Osteoblast (primary cell): ENCODE data around the gene SLC12A8. TPM values are rescaled to one million over a fixed set of nuclear protein-coding genes. Genes with fewer than 3 reads are reported as not detected.

Experiments used
- DNase-seq: peaks from one replicate; pipeline ENCODE4 v3.0.0; 2011; ENCODE audit warnings: low spot score, mixed read lengths; ENCODE audit not compliant: insufficient read length; ENCODE audit errors: missing footprints
- H2AFZ ChIP-seq: 2 replicates; pipeline ENCODE4 v1.6.0; 2011; ENCODE audit warnings: mild to moderate bottlenecking, low read length
- H3K27ac ChIP-seq: 2 replicates; pipeline ENCODE4 v1.5.1; 2011; ENCODE audit warnings: mild to moderate bottlenecking, low read depth, low read length, moderate library complexity
- H3K27me3 ChIP-seq: 2 replicates; pipeline ENCODE4 v1.6.0; 2012; ENCODE audit warnings: mild to moderate bottlenecking, control low read depth, inconsistent platforms, low read length, moderate library complexity; ENCODE audit not compliant: insufficient read depth
- H3K36me3 ChIP-seq: 2 replicates; pipeline ENCODE4 v1.5.1; 2011; ENCODE audit warnings: mild to moderate bottlenecking, low read length, control low read depth, moderate library complexity; ENCODE audit not compliant: insufficient read depth
- H3K4me1 ChIP-seq: 2 replicates; pipeline ENCODE4 v1.5.1; 2011; ENCODE audit warnings: mild to moderate bottlenecking, low read length, control low read depth, moderate library complexity; ENCODE audit not compliant: insufficient read depth
- H3K4me2 ChIP-seq: 2 replicates; pipeline ENCODE4 v1.6.0; 2011; ENCODE audit warnings: mild to moderate bottlenecking, low read length; ENCODE audit not compliant: insufficient read depth
- H3K4me3 ChIP-seq: fragments of 200-600 bp; sonication (generic); 3 replicates; pipeline ENCODE4 v1.5.1; 2012; ENCODE audit warnings: mild to moderate bottlenecking, low read length, inconsistent platforms; ENCODE audit not compliant: insufficient read depth
- H3K79me2 ChIP-seq: 2 replicates; pipeline ENCODE4 v1.6.0; 2012; ENCODE audit warnings: mild to moderate bottlenecking, low read length, control low read depth, inconsistent platforms; ENCODE audit not compliant: insufficient read depth
- H3K9me3 ChIP-seq: 2 replicates; pipeline ENCODE4 v1.5.1; 2011; ENCODE audit warnings: low read depth, low read length, control low read depth
- H4K20me1 ChIP-seq: 2 replicates; pipeline ENCODE4 v1.6.0; 2012; ENCODE audit warnings: mild to moderate bottlenecking, low read length, control low read depth; ENCODE audit not compliant: insufficient read depth
- CTCF ChIP-seq: IDR thresholded peaks from 2 replicates; pipeline ENCODE4 v1.5.1; 2011; ENCODE audit warnings: mild to moderate bottlenecking, low read depth, low read length, moderate library complexity; ENCODE audit errors: extremely low read depth
- total RNA-seq: library from RNA; depleted of rRNA; stranded (reverse); fragments of >200 nt; gene quantifications from 2 replicates; pipeline ENCODE4 v1.2.3, GENCODE V29; 2012

Gene SLC12A8
- total RNA-seq, 1 donor = 36.2 TPM

GRCh38 chr3:125257536-125257935 is 45.0 kb upstream of the SLC12A8 start:
- H3K4me2 ChIP-seq = no peak overlapping the region
- TF ChIP-seq CTCF = no peak
- no peaks in the 10 kb centered on the region for H3K27me3 ChIP-seq
- DNase-seq = no peak
- H3K27ac ChIP-seq = no peak overlapping the region
- H4K20me1 ChIP-seq = no peaks in the 10 kb centered on the region
- H3K4me3 ChIP-seq = no peak overlapping the region
- H3K9me3 ChIP-seq = no peaks in the 10 kb centered on the region
- H3K4me1 ChIP-seq = no peaks in the 10 kb centered on the region
- H2AFZ ChIP-seq = no peak overlapping the region
- peaks cover 3% of the 10 kb centered on the region for H3K79me2 ChIP-seq
- H3K36me3 ChIP-seq = no peaks in the 10 kb centered on the region

- Histone ChIP-seq H3K79me2 (peaks cover 3% of the 10 kb centered on the region), H3K27ac (no peak overlapping the region), H3K36me3 (no peaks in the 10 kb centered on the region), H3K4me2 (no peak overlapping the region), H2AFZ (no peak overlapping the region), H3K9me3 (no peaks in the 10 kb centered on the region), H3K27me3 (no peaks in the 10 kb centered on the region), H3K4me3 (no peak overlapping the region), H3K4me1 (no peaks in the 10 kb centered on the region), H4K20me1 (no peaks in the 10 kb centered on the region)
- TF ChIP-seq CTCF = no peak
- DNase-seq = no peak
Observed at GRCh38 chr3:125256675-125257074, 44.1 kb upstream of the SLC12A8 start.

GRCh38 chr3:125250973-125251372 is 38.4 kb upstream of the SLC12A8 start:
- no peaks in the 10 kb centered on the region for H3K9me3 ChIP-seq
- no peak overlapping the region for H2AFZ ChIP-seq
- no peak for DNase-seq
- no peak overlapping the region for H3K27ac ChIP-seq
- TF ChIP-seq CTCF = no peak
- H4K20me1 ChIP-seq = no peaks in the 10 kb centered on the region
- no peaks in the 10 kb centered on the region for H3K4me1 ChIP-seq
- no peak overlapping the region for H3K4me2 ChIP-seq
- peaks cover 8% of the 10 kb centered on the region for H3K79me2 ChIP-seq
- no peak overlapping the region for H3K4me3 ChIP-seq
- H3K27me3 ChIP-seq = no peaks in the 10 kb centered on the region
- no peaks in the 10 kb centered on the region for H3K36me3 ChIP-seq

- Histone ChIP-seq H3K9me3 (no peaks in the 10 kb centered on the region), H2AFZ (no peak overlapping the region), H3K27me3 (no peaks in the 10 kb centered on the region), H3K36me3 (no peaks in the 10 kb centered on the region), H3K4me1 (peaks cover 4% of the 10 kb centered on the region), H3K79me2 (peaks cover 8% of the 10 kb centered on the region), H3K4me2 (no peak overlapping the region), H3K4me3 (no peak overlapping the region), H4K20me1 (no peaks in the 10 kb centered on the region), H3K27ac (no peak overlapping the region)
- TF ChIP-seq CTCF = no peak
- DNase-seq = no peak
Observed at GRCh38 chr3:125246237-125246636, 33.7 kb upstream of the SLC12A8 start.
